Measurements from ENCODE around the gene HIBADH. TPM values are rescaled to one million over a fixed set of nuclear protein-coding genes. Genes with fewer than 3 reads are reported as not detected.

The HIBADH gene
- polyA plus RNA-seq, 1 donor (not counting 4 experiments of a cell fraction or from before 2014, with no cell fraction given): 42.6 TPM

DNA sequence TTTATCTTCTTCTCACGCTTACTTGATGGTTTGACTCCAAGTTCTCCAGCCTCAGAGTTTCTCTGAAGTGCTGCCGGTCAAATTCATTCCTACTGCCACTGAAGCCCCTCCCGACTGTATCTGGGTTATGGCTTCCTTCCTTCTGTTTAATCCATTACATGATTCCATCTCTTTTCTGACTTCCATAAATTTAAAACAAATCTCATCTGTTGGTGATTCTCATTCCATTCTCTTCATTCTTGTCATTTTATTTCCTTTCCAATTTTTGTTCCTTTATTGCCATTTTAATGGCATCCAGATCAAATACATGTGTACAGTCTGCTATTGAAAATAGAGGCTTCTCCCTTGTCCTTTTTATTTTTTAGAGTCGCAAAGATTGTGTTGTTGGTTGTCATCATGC, 25.4 kb upstream of the HIBADH start:
- Histone ChIP-seq H3K79me2 (ENCODE audit: control insufficient read depth, insufficient read depth, low read length) (no peaks in the 10 kb centered on the region), H3K9ac (ENCODE audit: control insufficient read depth, extremely low read depth, insufficient read depth, low read length) (no peak overlapping the region), H4K20me1 (ENCODE audit: control insufficient read depth, extremely low read depth, insufficient read depth, low read length) (no peaks in the 10 kb centered on the region), H3K4me1 (ENCODE audit: control insufficient read depth, extremely low read depth, insufficient read depth, low read length) (no peaks in the 10 kb centered on the region), H3K36me3 (ENCODE audit: control insufficient read depth in 2 of 2, extremely low read depth in 1 of 2, insufficient read depth in 2 of 2, low read length in 2 of 2) (no peaks in the 10 kb centered on the region), H3K9me1 (ENCODE audit: control insufficient read depth, extremely low read depth, insufficient read depth, low read length) (no peaks in the 10 kb centered on the region), H2AFZ (ENCODE audit: control insufficient read depth, low read length) (no peak overlapping the region), H3K9me3 (ENCODE audit: control insufficient read depth, low read depth, low read length) (no peaks in the 10 kb centered on the region), H3K27ac (ENCODE audit: control insufficient read depth, insufficient read depth, low read length) (no peak overlapping the region), H3K27me3 (ENCODE audit: control insufficient read depth, extremely low read depth, insufficient read depth, low read length) (no peaks in the 10 kb centered on the region), H3K4me3 (ENCODE audit: control insufficient read depth in 2 of 3, extremely low read depth in 1 of 3, insufficient read depth in 2 of 3, low read depth in 1 of 3, low read length in 3 of 3) (no peak overlapping the region), H3K4me2 (ENCODE audit: control insufficient read depth, extremely low read depth, insufficient read depth, low read depth, low read length) (no peak overlapping the region)
- dilution Hi-C loops (cut with MboI; ENCODE audit: extremely low pct_ligation_motif_present, low sequenced_read_pairs): no loop called here
- FAIRE-seq (no peak), DNase-seq (ENCODE audit: low read depth, low spot score) (no peak)
- no peak for TF ChIP-seq EZH2 (IDR thresholded peaks at IDR 0.05; ENCODE audit: low read length)
- TF ChIP-seq, protein P1, sequence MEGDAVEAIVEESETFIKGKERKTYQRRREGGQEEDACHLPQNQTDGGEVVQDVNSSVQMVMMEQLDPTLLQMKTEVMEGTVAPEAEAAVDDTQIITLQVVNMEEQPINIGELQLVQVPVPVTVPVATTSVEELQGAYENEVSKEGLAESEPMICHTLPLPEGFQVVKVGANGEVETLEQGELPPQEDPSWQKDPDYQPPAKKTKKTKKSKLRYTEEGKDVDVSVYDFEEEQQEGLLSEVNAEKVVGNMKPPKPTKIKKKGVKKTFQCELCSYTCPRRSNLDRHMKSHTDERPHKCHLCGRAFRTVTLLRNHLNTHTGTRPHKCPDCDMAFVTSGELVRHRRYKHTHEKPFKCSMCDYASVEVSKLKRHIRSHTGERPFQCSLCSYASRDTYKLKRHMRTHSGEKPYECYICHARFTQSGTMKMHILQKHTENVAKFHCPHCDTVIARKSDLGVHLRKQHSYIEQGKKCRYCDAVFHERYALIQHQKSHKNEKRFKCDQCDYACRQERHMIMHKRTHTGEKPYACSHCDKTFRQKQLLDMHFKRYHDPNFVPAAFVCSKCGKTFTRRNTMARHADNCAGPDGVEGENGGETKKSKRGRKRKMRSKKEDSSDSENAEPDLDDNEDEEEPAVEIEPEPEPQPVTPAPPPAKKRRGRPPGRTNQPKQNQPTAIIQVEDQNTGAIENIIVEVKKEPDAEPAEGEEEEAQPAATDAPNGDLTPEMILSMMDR (optimal IDR thresholded peaks at IDR 0.05 in 1 of 3, IDR thresholded peaks at IDR 0.05 in 1 of 3, conservative IDR thresholded peaks at IDR 0.05 in 1 of 3; ENCODE audit: extremely low read depth in 1 of 3, insufficient read depth in 2 of 3, low read length in 3 of 3): no peak

DNA sequence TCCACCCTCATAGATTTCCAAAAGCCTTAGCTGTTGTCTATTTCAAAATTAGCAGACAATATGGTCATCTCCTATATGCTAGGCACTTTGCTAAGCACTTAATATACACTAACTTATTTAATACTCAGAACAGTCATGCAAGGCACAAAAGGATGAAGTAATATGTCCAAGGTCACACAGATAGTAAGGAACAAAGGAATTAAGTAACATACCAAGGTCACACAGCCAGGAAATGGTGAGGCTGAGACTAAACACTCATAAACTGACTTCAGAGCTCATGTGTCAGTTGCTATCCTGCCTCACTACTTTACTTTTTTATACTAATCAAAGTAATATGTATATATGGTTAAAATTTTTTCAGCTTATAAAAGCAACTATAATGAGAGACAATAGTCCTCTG, 23.6 kb upstream of the HIBADH start:
- Histone ChIP-seq H3K27me3 (ENCODE audit: control insufficient read depth, extremely low read depth, insufficient read depth, low read length) (no peaks in the 10 kb centered on the region), H3K4me3 (ENCODE audit: control insufficient read depth in 2 of 3, extremely low read depth in 1 of 3, insufficient read depth in 2 of 3, low read depth in 1 of 3, low read length in 3 of 3) (no peak overlapping the region), H3K9me1 (ENCODE audit: control insufficient read depth, extremely low read depth, insufficient read depth, low read length) (no peaks in the 10 kb centered on the region), H3K9ac (ENCODE audit: control insufficient read depth, extremely low read depth, insufficient read depth, low read length) (no peak overlapping the region), H3K79me2 (ENCODE audit: control insufficient read depth, insufficient read depth, low read length) (no peaks in the 10 kb centered on the region), H2AFZ (ENCODE audit: control insufficient read depth, low read length) (no peak overlapping the region), H3K27ac (ENCODE audit: control insufficient read depth, insufficient read depth, low read length) (no peak overlapping the region), H3K36me3 (ENCODE audit: control insufficient read depth in 2 of 2, extremely low read depth in 1 of 2, insufficient read depth in 2 of 2, low read length in 2 of 2) (no peaks in the 10 kb centered on the region), H4K20me1 (ENCODE audit: control insufficient read depth, extremely low read depth, insufficient read depth, low read length) (no peaks in the 10 kb centered on the region), H3K9me3 (ENCODE audit: control insufficient read depth, low read depth, low read length) (no peaks in the 10 kb centered on the region), H3K4me2 (ENCODE audit: control insufficient read depth, extremely low read depth, insufficient read depth, low read depth, low read length) (no peak overlapping the region), H3K4me1 (ENCODE audit: control insufficient read depth, extremely low read depth, insufficient read depth, low read length) (no peaks in the 10 kb centered on the region)
- no peak for FAIRE-seq
- DNase-seq (ENCODE audit: low read depth, low spot score): no peak
- TF ChIP-seq EZH2 (IDR thresholded peaks at IDR 0.05; ENCODE audit: low read length): no peak
- TF ChIP-seq, protein P1 (optimal IDR thresholded peaks at IDR 0.05 in 1 of 3, IDR thresholded peaks at IDR 0.05 in 1 of 3, conservative IDR thresholded peaks at IDR 0.05 in 1 of 3; ENCODE audit: extremely low read depth in 1 of 3, insufficient read depth in 2 of 3, low read length in 3 of 3): no peak
- dilution Hi-C loops (cut with MboI; ENCODE audit: extremely low pct_ligation_motif_present, low sequenced_read_pairs): no loop called here
